ENCODE data around the gene DYRK1A. TPM values are rescaled to one million over a fixed set of nuclear protein-coding genes. Genes with fewer than 3 reads are reported as not detected.

DYRK1A gene
- total and polyA plus RNA-seq, 10 of the 15 experiments (the other 5 are each of a cell fraction or from before 2014, with no cell fraction given) = 2.4 to 68.6 (median 30.7) TPM

DNA sequence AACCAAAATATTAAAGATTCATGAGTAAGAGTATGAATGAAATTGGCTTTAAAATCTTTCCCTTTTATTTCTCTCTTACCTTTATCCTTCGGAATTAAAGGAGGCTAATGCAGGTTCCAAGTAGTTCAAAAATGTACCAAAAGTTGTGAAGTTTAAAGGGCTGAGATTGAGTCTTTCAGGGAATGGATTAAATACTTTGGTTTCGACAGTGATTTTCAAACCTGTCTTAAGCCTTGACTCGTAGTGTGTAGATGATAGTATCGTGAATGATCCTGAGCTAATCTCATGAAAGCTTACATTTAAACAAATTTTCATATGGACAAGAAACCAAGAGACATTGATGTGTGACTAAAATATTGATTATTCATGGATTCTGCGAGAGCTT lies 66.9 kb downstream of the DYRK1A start:
- Histone ChIP-seq H3K4me3 (no peak overlapping the region), H3K27me3 (replicated peaks in 1 of 2; ENCODE audit: control insufficient read depth in 2 of 2, insufficient read depth in 2 of 2, low read length in 1 of 2) (no peaks in the 10 kb centered on the region), H3K9ac (ENCODE audit: control insufficient read depth, insufficient read depth, low read length) (no peak overlapping the region), H3K79me2 (ENCODE audit: control insufficient read depth, insufficient read depth, low read length) (peaks cover 72% of the 10 kb centered on the region), H3K9me3 (replicated peaks; ENCODE audit: control insufficient read depth, insufficient read depth, low read length) (peaks cover 4% of the 10 kb centered on the region), H3K27ac (ENCODE audit: control insufficient read depth, insufficient read depth) (no peak overlapping the region), H3K4me1 (ENCODE audit: control insufficient read depth, insufficient read depth, low read length) (no peaks in the 10 kb centered on the region), H4K20me1 (ENCODE audit: control insufficient read depth, insufficient read depth) (peaks cover 2% of the 10 kb centered on the region; the same call in 1 of the 2 replicates), H2AFZ (ENCODE audit: control insufficient read depth, low read depth, low read length) (no peak overlapping the region), H3K4me2 (ENCODE audit: control insufficient read depth, insufficient read depth) (no peak overlapping the region), H3K36me3 (ENCODE audit: control insufficient read depth in 2 of 2, insufficient read depth in 2 of 2, low read length in 1 of 2) (peaks cover 2 to 12% of the 10 kb centered on the region in 2 experiments; a peak in 3 of 4 replicates)
- POLR2A ChIA-PET = interaction anchor here (2.2 kb wide), 1 partner anchor 24 kb away, joined by 5 read pairs; no protein-coding TSS in a partner anchor
- intact Hi-C loops (cut with micrococcal nuclease; ENCODE audit: unreplicated experiment) (no loop called here), in situ Hi-C loops (cut with MboI) (no loop called here)
- FAIRE-seq (no peak), DNase-seq (ENCODE audit: low read depth, low spot score) (no peak), ATAC-seq (no peak)
- no TSS peak for BruUV-seq (replicated peaks)
- SMC1A ChIA-PET (ENCODE audit: uncharacterized antibody, unreplicated experiment) = no interaction called here
- CTCF ChIA-PET = interaction anchor here (0.8 kb wide), 1 partner anchor 17 kb away, joined by 3 read pairs; no protein-coding TSS in a partner anchor
- 98% methylated on average over 5 of the region's 5 CpGs for whole genome bisulfite sequencing (ENCODE audit: insufficient coverage, insufficient replicate concordance, low lambda C conversion rate, missing lambda C conversion rate)
- RAD21 ChIA-PET (ENCODE audit: unreplicated experiment) = no interaction called here
- no peak for TF ChIP-seq SP1 (IDR thresholded peaks at IDR 0.05; ENCODE audit: low read depth, low read length)
- TF ChIP-seq BHLHE40 (IDR thresholded peaks at IDR 0.05; ENCODE audit: borderline replicate concordance in 1 of 2, low read depth in 2 of 2, low read length in 1 of 2) = no peak
- TF ChIP-seq MTA2 (IDR thresholded peaks at IDR 0.05; ENCODE audit: low read depth) = no peak
- no peak for TF ChIP-seq BACH1 (IDR thresholded peaks at IDR 0.05; ENCODE audit: borderline replicate concordance)
- TF ChIP-seq KLF5 (IDR thresholded peaks at IDR 0.05; ENCODE audit: partially characterized antibody) = no peak
- TF ChIP-seq IKZF2 (IDR thresholded peaks at IDR 0.05) = no peak
- no peak for TF ChIP-seq CHD2 (IDR thresholded peaks at IDR 0.05; ENCODE audit: borderline replicate concordance, low read depth, low read length)
- TF ChIP-seq, protein P1, sequence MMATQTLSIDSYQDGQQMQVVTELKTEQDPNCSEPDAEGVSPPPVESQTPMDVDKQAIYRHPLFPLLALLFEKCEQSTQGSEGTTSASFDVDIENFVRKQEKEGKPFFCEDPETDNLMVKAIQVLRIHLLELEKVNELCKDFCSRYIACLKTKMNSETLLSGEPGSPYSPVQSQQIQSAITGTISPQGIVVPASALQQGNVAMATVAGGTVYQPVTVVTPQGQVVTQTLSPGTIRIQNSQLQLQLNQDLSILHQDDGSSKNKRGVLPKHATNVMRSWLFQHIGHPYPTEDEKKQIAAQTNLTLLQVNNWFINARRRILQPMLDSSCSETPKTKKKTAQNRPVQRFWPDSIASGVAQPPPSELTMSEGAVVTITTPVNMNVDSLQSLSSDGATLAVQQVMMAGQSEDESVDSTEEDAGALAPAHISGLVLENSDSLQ (IDR thresholded peaks at IDR 0.05) = no peak
- no peak for TF ChIP-seq ZBTB11 (CRISPR knock-in tag; IDR thresholded peaks at IDR 0.05)
- TF ChIP-seq ZNF24 (IDR thresholded peaks at IDR 0.05) = no peak
- TF ChIP-seq NFIC (IDR thresholded peaks at IDR 0.05; ENCODE audit: low read depth, low read length) = no peak
- TF ChIP-seq SMARCA5 (IDR thresholded peaks at IDR 0.05) = no peak

Measured in GM12878 (cell line).